IgD-negative memory B cell (primary cell): ENCODE results near the gene POLG. TPM values are rescaled to one million over a fixed set of nuclear protein-coding genes. Genes with fewer than 3 reads are reported as not detected.

Experiments
- polyA plus RNA-seq: library from polyadenylated mRNA; unstranded; fragments of 300-500 nt; fragmentation: Illumina TruSeq; gene quantifications from one replicate; pipeline ENCODE4 v1.2.3, GENCODE V29; 2021

POLG gene
- polyA plus RNA-seq, 1 donor from 2014 or later, result 46.5 TPM

Other genes with a start within 250 kb of the POLG start
- gene ABHD2, start 246.4 kb downstream of the POLG start, polyA plus RNA-seq, result 13.4 TPM
- gene RLBP1, start 113.2 kb downstream of the POLG start, polyA plus RNA-seq, result not detected
- gene FANCI, start 90.8 kb downstream of the POLG start, polyA plus RNA-seq, result 3.4 TPM
- gene RHCG, start 161.8 kb upstream of the POLG start, polyA plus RNA-seq, result not detected
- not detected for gene TICRR, start 240.6 kb upstream of the POLG start, polyA plus RNA-seq